ENCODE results near the gene BABAM2.
A peak's percentile ranks its signal among the peaks of the same experiment; 100 is the strongest.

Gene BABAM2

DNA sequence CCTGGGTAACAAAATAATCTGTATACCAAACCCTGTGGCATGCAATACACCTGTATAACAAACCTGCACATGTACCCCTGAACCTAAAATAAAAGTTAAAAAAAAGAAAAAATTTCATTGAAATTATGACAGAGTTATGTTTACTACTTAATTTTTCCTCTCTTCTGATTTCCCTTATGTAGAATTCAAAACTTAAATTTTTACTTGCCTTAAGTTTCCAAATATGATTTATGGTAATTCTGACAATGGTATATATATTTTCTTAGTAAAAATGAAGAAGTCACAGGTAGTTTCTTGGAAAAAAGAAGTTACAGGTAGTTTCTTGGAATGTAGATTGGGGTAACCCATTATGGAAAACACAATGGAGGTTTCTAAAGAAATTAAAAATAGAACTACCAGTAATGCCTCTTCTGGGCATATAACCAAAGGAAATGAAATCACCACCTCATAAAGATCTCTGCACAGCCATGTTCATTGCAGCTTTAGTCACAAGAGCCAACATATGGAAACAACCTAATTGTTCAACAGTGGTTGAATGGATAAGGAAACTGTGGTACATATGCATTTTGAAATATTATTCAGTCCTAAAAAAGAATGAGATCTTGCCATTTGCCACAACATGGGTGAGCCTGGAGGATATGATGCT is 164.9 kb downstream of the BABAM2 start:
- H3K9me3 ChIP-seq = no peaks in the 10 kb centered on the region
- DNase-seq (ENCODE audit: low spot score in 2 of 2) = no peak
- no peaks in the 10 kb centered on the region for H3K4me1 ChIP-seq
- H3K27me3 ChIP-seq (ENCODE audit: low read depth) = no peaks in the 10 kb centered on the region
- H3K4me3 ChIP-seq = no peak overlapping the region
- H3K36me3 ChIP-seq (replicated peaks) = no peaks in the 10 kb centered on the region
- in situ Hi-C loops (cut with MboI; ENCODE audit: low sequenced_read_pairs) = no loop called here

DNA sequence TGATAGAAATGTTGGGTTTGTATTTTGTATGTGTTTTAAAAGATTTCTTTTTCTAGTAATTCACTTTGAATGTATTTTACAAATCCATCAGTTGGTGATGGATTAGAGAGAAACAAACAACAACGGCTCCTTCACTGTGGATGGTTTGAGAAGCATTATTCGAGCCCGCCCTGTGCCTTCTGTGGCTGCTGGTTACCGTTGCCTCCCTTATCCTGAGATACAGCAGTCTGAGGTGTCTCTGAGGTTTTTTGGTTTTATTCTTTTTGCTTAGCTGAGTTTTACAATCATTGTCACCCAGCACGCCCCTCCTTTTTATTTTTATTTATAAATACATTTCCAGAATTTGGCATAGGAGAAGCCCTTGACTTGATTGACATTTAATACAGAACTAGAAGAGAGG is 168.3 kb downstream of the BABAM2 start:
- H3K4me3 ChIP-seq = no peak overlapping the region
- no peaks in the 10 kb centered on the region for H3K4me1 ChIP-seq
- no peaks in the 10 kb centered on the region for H3K9me3 ChIP-seq
- no peak for DNase-seq (ENCODE audit: low spot score in 2 of 2)
- in situ Hi-C loops (cut with MboI; ENCODE audit: low sequenced_read_pairs) = no loop called here
- H3K36me3 ChIP-seq (replicated peaks) = no peaks in the 10 kb centered on the region
- H3K27me3 ChIP-seq (ENCODE audit: low read depth) = no peaks in the 10 kb centered on the region

- Histone ChIP-seq H3K9me3 (no peaks in the 10 kb centered on the region), H3K36me3 (replicated peaks) (no peaks in the 10 kb centered on the region), H3K4me1 (no peaks in the 10 kb centered on the region), H3K27me3 (ENCODE audit: low read depth) (no peaks in the 10 kb centered on the region), H3K4me3 (no peak overlapping the region)
- DNase-seq (ENCODE audit: low spot score in 2 of 2) = no peak
- in situ Hi-C loops (cut with MboI; ENCODE audit: low sequenced_read_pairs) = no loop called here
Measured at GRCh38 chr2:28062867-28063266, 172.3 kb downstream of the BABAM2 start.

GRCh38 chr2:28063492-28063962 is 173.0 kb downstream of the BABAM2 start:
- Histone ChIP-seq H3K4me3 (no peak overlapping the region), H3K4me1 (no peaks in the 10 kb centered on the region), H3K27me3 (ENCODE audit: low read depth) (no peaks in the 10 kb centered on the region), H3K9me3 (no peaks in the 10 kb centered on the region), H3K36me3 (replicated peaks) (no peaks in the 10 kb centered on the region)
- in situ Hi-C loops (cut with MboI; ENCODE audit: low sequenced_read_pairs) = no loop called here
- DNase-seq (ENCODE audit: low spot score in 2 of 2) = no peak

DNA sequence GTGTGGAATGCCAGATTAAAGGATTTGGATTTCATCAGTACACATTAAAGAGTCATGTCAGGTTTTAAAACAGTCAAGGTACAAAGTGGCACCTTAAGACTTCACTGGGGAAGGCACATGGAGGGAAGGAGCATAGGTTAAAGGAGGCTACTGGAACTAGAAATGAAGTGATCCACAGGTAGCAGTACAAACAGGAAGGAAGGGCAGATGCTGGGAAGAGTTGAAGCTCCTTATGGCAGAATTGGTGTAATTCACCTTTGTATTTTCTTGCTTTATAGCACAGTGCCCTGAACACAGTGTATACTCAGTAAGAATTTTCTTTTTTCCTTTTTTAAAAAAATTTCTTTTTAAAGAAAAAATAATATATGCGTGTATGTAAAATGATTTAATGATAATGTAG is 177.1 kb downstream of the BABAM2 start:
- in situ Hi-C loops (cut with MboI; ENCODE audit: low sequenced_read_pairs) = no loop called here
- no peaks in the 10 kb centered on the region for H3K4me1 ChIP-seq
- no peaks in the 10 kb centered on the region for H3K27me3 ChIP-seq (ENCODE audit: low read depth)
- no peak for DNase-seq (ENCODE audit: low spot score in 2 of 2)
- H3K4me3 ChIP-seq = no peak overlapping the region
- no peaks in the 10 kb centered on the region for H3K36me3 ChIP-seq (replicated peaks)
- H3K9me3 ChIP-seq = no peaks in the 10 kb centered on the region

- Histone ChIP-seq H3K27me3 (ENCODE audit: low read depth) (no peaks in the 10 kb centered on the region), H3K4me3 (no peak overlapping the region), H3K4me1 (no peaks in the 10 kb centered on the region), H3K9me3 (no peaks in the 10 kb centered on the region), H3K36me3 (replicated peaks) (no peaks in the 10 kb centered on the region)
- DNase-seq (ENCODE audit: low spot score in 2 of 2) = no peak
- in situ Hi-C loops (cut with MboI; ENCODE audit: low sequenced_read_pairs) = no loop called here
Measured at GRCh38 chr2:28068088-28068487, 177.6 kb downstream of the BABAM2 start.

DNA sequence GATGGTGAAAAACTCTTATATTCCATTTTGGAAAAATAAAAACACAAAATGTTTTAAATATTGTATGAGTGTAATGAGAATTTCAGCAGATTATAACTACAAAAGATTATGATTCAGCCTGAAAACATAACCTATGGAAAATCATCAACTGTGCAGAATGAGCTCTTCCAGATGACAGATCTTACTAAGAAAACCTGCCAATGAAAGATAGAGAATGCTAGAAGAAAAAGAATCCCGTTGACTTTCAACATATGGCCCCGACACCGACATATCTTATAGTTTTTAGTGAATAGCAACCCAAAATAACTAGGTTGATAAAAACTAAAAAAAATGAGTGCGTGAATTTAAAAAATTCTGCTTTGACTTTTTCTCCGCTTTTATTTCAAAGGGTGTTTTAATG is 178.0 kb downstream of the BABAM2 start:
- DNase-seq (ENCODE audit: low spot score in 2 of 2) = no peak
- Histone ChIP-seq H3K4me1 (no peaks in the 10 kb centered on the region), H3K4me3 (no peak overlapping the region), H3K27me3 (ENCODE audit: low read depth) (no peaks in the 10 kb centered on the region), H3K9me3 (no peaks in the 10 kb centered on the region), H3K36me3 (replicated peaks) (no peaks in the 10 kb centered on the region)
- in situ Hi-C loops (cut with MboI; ENCODE audit: low sequenced_read_pairs) = no loop called here

DNA sequence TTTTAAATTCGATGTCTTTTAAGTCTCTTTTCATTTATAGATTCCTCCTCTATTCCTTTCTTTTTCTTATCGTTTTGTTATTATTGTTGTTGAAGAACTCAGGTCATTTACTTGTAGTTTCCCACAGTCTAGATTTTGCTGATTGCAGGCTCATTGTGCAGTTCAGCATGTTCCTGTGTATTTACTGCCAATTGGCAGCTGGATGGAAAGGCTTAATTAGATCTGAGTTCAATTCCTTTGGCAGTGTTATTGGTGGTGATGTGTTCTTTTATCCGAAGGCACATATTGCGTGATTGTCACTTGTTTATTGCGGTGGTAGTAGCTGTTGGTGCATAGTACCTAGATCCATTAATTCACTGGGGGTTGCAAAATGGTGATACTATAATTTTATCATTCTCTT is 180.7 kb downstream of the BABAM2 start:
- no peak overlapping the region for H3K4me3 ChIP-seq
- in situ Hi-C loops (cut with MboI; ENCODE audit: low sequenced_read_pairs) = no loop called here
- H3K27me3 ChIP-seq (ENCODE audit: low read depth) = no peaks in the 10 kb centered on the region
- H3K9me3 ChIP-seq = no peaks in the 10 kb centered on the region
- H3K36me3 ChIP-seq (replicated peaks) = no peaks in the 10 kb centered on the region
- no peaks in the 10 kb centered on the region for H3K4me1 ChIP-seq
- DNase-seq (ENCODE audit: low spot score in 2 of 2) = no peak

DNA sequence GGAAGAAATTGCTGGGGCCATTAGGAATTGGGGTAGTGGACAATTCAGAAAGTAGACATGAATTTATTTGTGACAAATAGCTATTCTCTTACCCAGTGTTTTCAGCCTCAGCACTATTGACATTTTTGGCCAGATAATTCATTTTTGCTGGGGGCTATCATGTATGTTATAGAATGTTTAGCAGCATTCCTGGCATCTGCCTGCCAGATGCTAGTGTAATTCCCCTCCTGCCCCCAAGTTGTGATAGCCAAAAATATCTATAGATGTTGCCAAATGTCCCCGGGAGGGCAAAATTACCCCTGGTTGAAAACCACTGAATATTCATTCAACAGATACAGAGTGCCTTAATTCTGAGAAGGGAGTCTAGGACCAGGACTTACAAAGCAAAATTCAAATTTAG is 183.6 kb downstream of the BABAM2 start:
- no peaks in the 10 kb centered on the region for H3K4me1 ChIP-seq
- H3K9me3 ChIP-seq = no peaks in the 10 kb centered on the region
- no peak overlapping the region for H3K4me3 ChIP-seq
- H3K36me3 ChIP-seq (replicated peaks) = no peaks in the 10 kb centered on the region
- no peak for DNase-seq (ENCODE audit: low spot score in 2 of 2)
- H3K27me3 ChIP-seq (ENCODE audit: low read depth) = no peaks in the 10 kb centered on the region
- in situ Hi-C loops (cut with MboI; ENCODE audit: low sequenced_read_pairs) = no loop called here

GRCh38 chr2:28080911-28081310 is 190.4 kb downstream of the BABAM2 start:
- DNase-seq (ENCODE audit: low spot score in 2 of 2) = peak in 1 of 2 experiments; percentile 7

DNA sequence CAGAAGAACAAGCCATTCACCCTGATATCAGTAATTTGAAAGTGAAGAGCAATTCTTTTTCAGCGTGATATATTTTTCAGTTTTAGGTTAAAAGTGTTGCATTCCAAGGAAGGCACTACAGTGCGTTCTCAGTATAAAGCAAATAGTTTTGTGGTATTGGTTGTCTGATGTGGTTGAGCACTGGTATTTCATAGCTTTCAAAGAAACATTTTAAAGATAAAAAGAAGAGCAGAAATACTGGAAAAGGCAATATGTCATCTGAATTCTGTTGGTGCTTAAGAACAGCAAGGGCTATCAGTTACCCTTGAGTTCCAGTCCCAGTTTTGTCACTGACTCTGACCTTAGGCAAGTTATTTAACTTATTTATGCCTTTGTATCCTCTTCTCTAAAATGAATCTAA is 191.6 kb downstream of the BABAM2 start:
- Histone ChIP-seq H3K4me1 (peaks cover 6% of the 10 kb centered on the region; the same call in 1 of the 2 replicates), H3K4me3 (no peak overlapping the region), H3K27me3 (ENCODE audit: low read depth) (no peaks in the 10 kb centered on the region), H3K9me3 (no peaks in the 10 kb centered on the region), H3K36me3 (replicated peaks) (no peaks in the 10 kb centered on the region)
- in situ Hi-C loops (cut with MboI; ENCODE audit: low sequenced_read_pairs) = no loop called here
- no peak for DNase-seq (ENCODE audit: low spot score in 2 of 2)

More at GRCh38 chr2:28080911-28081310, 190.4 kb downstream of the BABAM2 start:
- Histone ChIP-seq H3K9me3 (no peaks in the 10 kb centered on the region), H3K27me3 (ENCODE audit: low read depth) (no peaks in the 10 kb centered on the region), H3K4me1 (peaks cover 6% of the 10 kb centered on the region; the same call in 1 of the 2 replicates), H3K4me3 (no peak overlapping the region), H3K36me3 (replicated peaks) (no peaks in the 10 kb centered on the region)
- in situ Hi-C loops (cut with MboI; ENCODE audit: low sequenced_read_pairs) = no loop called here

GRCh38 chr2:28083476-28083875 is 192.9 kb downstream of the BABAM2 start:
- no peaks in the 10 kb centered on the region for H3K9me3 ChIP-seq
- no peak for DNase-seq (ENCODE audit: low spot score in 2 of 2)
- H3K4me3 ChIP-seq = no peak overlapping the region
- H3K36me3 ChIP-seq (replicated peaks) = no peaks in the 10 kb centered on the region
- H3K27me3 ChIP-seq (ENCODE audit: low read depth) = no peaks in the 10 kb centered on the region
- H3K4me1 ChIP-seq = peaks cover 6% of the 10 kb centered on the region; the same call in 1 of the 2 replicates
- in situ Hi-C loops (cut with MboI; ENCODE audit: low sequenced_read_pairs) = no loop called here

DNA sequence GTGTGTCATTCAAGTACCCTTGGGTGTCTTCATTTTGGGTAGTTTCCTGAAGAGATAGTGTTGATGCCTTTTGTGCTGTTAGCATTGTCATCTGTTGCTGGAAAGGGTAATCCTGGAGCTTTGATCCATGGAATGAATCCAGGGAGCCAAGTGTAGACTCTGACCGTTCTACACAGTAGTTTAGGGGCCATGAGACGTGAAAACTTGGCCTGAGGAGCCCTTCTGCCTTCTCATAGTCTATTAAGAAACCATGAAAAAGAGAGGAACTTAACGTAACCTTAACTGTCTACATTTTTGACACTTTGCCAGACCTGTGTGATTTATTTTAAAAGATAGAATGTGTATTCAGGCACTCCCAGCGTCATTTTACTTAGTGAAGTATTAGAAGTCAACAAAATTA is 194.0 kb downstream of the BABAM2 start:
- Histone ChIP-seq H3K4me1 (peaks cover 6% of the 10 kb centered on the region; the same call in 1 of the 2 replicates), H3K36me3 (replicated peaks) (no peaks in the 10 kb centered on the region), H3K4me3 (no peak overlapping the region), H3K27me3 (ENCODE audit: low read depth) (no peaks in the 10 kb centered on the region), H3K9me3 (no peaks in the 10 kb centered on the region)
- in situ Hi-C loops (cut with MboI; ENCODE audit: low sequenced_read_pairs) = no loop called here
- DNase-seq (ENCODE audit: low spot score in 2 of 2) = no peak

GRCh38 chr2:28085201-28085600 is 194.7 kb downstream of the BABAM2 start:
- Histone ChIP-seq H3K27me3 (ENCODE audit: low read depth) (no peaks in the 10 kb centered on the region), H3K36me3 (replicated peaks) (no peaks in the 10 kb centered on the region), H3K4me3 (no peak overlapping the region), H3K9me3 (no peaks in the 10 kb centered on the region), H3K4me1 (peaks cover 6% of the 10 kb centered on the region; the same call in 1 of the 2 replicates)
- DNase-seq (ENCODE audit: low spot score in 2 of 2) = no peak
- in situ Hi-C loops (cut with MboI; ENCODE audit: low sequenced_read_pairs) = no loop called here

GRCh38 chr2:28086611-28087010 is 196.1 kb downstream of the BABAM2 start:
- no peaks in the 10 kb centered on the region for H3K9me3 ChIP-seq
- DNase-seq (ENCODE audit: low spot score in 2 of 2) = no peak
- H3K27me3 ChIP-seq (ENCODE audit: low read depth) = no peaks in the 10 kb centered on the region
- no peak overlapping the region for H3K4me3 ChIP-seq
- in situ Hi-C loops (cut with MboI; ENCODE audit: low sequenced_read_pairs) = no loop called here
- H3K36me3 ChIP-seq (replicated peaks) = no peaks in the 10 kb centered on the region
- no peaks in the 10 kb centered on the region for H3K4me1 ChIP-seq
